ENCODE data around the gene EDDM13.

- peak; percentile 60 to 84 (median 64) for TF ChIP-seq CTCF (IDR thresholded peaks at IDR 0.05)
- TF ChIP-seq POLR2A (IDR thresholded peaks at IDR 0.05) = no peak
- TF ChIP-seq EP300 (IDR thresholded peaks at IDR 0.05) = no peak
- TF ChIP-seq POLR2AphosphoS5 (IDR thresholded peaks at IDR 0.05) = no peak
Measured at GRCh38 chr19:56252699-56253422, 19.7 kb upstream of the EDDM13 start.
